ENCODE results near the gene NCSTN.

The NCSTN gene

GRCh38 chr1:160353223-160353622 lies 10.0 kb downstream of the NCSTN start:
- no peak for DNase-seq

- DNase-seq = peak; percentile 59
Measured at GRCh38 chr1:160354388-160354985, 11.3 kb downstream of the NCSTN start.

- DNase-seq = no peak
Measured at GRCh38 chr1:160357286-160358002, 14.3 kb downstream of the NCSTN start.

DNA sequence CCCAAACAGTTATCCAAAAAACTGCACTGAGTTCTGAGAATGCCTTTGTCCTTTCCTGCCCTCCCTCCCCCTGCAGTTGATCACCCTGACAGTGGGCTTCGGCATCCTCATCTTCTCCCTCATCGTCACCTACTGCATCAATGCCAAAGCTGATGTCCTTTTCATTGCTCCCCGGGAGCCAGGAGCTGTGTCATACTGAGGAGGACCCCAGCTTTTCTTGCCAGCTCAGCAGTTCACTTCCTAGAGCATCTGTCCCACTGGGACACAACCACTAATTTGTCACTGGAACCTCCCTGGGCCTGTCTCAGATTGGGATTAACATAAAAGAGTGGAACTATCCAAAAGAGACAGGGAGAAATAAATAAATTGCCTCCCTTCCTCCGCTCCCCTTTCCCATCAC lies 14.9 kb downstream of the NCSTN start:
- DNase-seq = no peak

- no peak for DNase-seq
Measured at GRCh38 chr1:160359559-160360226, 16.5 kb downstream of the NCSTN start.

GRCh38 chr1:160360227-160360695 lies 17.1 kb downstream of the NCSTN start:
- no peak for DNase-seq

DNA sequence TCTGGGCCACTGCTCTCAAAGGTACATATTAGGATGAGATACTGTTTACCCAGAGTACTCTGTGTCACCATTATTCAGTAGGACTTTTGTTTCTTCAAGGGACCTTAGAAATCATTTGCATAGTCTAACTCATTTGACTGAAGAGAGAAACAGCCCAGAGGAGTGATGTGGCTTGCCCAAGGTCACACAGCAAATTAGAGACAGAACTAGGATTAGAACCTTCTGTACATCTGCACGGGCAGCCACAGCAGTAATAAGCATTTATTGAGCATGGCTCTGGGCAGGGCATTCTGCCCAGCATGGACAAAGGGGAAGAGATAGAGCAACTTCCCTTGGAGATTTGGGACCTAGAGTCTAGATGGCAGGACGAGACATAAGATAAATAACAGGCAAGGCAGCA lies 18.0 kb downstream of the NCSTN start:
- no peak for DNase-seq

- no peak for DNase-seq
Measured at GRCh38 chr1:160361814-160362167, 18.6 kb downstream of the NCSTN start.

DNA sequence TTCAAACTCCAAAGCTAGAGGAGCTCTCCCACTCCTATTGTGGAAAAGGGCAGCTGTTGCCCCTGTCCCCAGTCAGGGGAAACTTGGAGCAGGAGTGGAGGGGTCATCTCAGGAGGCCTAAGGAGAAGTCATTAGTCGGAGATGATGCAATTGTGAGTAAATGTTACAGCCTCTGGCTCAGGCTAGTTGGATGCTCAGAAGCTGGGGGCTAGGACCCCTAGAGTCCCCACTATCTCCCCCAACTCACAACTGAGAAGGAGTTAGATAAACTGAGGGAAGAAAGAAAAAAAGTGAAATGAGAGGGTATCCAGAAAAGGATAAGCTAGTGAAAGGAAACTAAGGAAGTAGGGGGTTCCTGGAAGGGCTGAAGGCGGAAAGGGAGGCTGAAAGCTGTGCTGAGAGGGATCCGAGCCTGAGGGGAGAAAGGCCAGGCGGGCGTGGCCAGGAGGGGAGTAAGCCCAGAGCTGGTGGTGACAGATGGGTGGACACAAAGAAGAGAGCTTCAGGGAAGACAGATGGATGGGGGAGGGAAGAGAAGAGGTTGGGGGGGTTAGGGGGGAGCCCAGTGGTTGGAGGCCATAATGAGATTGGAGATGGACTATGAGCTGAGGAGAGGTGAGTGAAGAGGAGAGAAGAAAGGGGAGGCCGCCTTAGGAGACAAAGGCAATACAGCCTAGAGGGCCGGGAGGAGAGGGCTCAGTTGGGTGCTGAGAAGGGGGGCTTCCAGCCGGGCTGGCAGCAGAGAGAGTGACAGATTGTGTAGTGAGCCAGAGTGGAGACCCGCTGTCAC lies 19.2 kb downstream of the NCSTN start:
- DNase-seq = peak; percentile 86

DNA sequence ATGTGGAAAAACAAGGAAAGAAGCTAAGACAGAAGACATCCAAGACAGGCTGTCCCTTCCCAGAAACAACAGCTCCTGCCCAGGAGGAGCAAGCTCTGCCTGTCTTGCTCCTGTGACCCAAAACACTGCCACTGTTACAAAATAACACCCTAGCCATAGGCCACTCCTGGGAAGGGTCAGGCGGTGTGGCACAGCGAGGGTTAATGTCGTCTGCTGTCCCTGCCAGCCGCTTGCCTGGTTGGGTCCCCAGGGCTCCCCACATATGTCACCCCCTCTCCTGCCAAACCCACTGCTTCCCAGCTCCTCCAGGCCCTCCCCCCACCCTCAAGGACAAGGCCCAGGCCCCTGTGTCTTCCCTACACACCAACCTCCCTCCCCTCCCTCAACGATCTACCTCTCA lies 19.8 kb downstream of the NCSTN start:
- no peak for DNase-seq

GRCh38 chr1:160363951-160364735 lies 21.0 kb downstream of the NCSTN start:
- no peak for DNase-seq

DNA sequence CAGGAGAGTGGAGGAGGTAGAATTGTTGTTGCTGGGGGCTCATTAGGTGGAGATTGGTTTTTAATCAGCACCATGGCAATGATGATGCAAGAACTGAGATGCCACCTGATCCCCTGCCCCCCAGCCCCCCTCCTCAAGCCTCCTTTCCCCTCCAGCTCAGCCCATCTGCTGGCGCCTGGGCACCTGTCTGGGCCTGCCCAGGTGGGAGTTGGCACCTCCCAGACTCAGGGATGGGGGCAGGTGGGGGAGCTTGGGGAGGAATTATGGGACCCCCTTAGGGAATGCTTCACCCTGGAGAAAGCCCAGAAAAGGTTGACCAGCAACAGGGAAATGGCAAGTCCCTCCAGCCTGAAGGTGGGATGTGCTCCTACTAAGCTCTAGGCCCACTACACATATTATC lies 22.1 kb downstream of the NCSTN start:
- no peak for DNase-seq

- DNase-seq = peak; percentile 80
Measured at GRCh38 chr1:160366731-160367515, 23.7 kb downstream of the NCSTN start, which contains the start of gene NHLH1. Gene NHLH1 (plus strand): TSS chr1:160367071. CDS start chr1:160370732, 3,661 bp downstream.

DNA sequence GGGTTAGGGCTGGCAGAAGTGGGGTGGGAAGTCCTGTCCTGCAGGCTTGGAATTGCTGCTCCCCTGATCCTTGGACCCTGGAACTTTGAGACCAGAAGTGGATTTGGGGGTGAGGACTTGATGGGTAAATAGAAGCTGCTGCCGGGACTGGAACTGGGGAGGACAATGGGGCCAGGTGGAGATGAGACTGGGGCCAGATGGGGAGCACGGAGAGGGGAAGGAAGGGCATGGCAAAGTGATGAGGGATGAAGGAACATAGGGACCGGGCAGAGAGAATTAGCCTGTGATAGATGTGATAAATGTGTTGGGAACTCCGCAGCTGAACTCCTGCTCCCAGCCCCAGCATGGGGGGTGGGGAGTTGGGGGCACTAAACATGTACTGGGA lies 24.3 kb downstream of the NCSTN start:
- no peak for DNase-seq

GRCh38 chr1:160367934-160368923 lies 25.0 kb downstream of the NCSTN start:
- DNase-seq = no peak

DNA sequence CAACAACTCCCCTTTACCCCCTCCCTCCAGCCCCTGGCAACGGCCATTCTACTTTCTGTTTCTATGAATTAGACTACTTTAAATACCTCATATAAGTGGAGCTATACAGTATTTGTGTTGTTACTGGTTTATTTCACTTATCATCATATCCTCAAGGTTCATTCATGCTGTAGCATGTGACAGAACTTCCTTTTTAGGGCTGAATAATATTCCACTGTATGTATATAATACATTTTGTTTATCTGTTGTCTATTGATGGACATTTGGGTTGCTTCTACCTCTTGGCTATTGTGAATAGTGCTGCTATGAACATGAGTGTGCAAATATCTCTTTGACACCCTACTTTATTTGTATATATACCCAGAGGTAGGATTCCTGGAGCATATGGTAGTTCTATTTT lies 25.9 kb downstream of the NCSTN start:
- DNase-seq = no peak

GRCh38 chr1:160370561-160371345 lies 27.6 kb downstream of the NCSTN start:
- DNase-seq = no peak

- DNase-seq = no peak
Measured at GRCh38 chr1:160371346-160371631, 28.1 kb downstream of the NCSTN start.

DNA sequence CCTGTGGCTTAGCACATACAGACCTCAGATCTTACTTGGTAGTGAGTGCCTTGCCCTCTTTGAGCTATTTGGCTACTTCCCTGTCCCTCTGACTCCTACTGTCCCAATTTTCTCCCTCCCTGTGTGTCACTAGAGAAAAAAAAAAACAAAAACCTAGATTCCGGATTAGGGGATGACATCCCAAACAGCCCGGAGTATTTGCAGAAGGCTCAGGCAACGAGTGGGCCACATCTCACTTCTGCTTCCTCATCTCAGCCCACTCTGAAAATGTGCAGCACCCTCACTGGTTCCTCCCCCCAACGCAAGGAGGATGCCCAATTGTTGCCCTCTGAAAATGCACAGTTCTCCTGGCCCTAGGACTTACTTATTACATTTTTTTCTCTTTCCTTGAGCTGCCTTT lies 28.6 kb downstream of the NCSTN start:
- no peak for DNase-seq

DNA sequence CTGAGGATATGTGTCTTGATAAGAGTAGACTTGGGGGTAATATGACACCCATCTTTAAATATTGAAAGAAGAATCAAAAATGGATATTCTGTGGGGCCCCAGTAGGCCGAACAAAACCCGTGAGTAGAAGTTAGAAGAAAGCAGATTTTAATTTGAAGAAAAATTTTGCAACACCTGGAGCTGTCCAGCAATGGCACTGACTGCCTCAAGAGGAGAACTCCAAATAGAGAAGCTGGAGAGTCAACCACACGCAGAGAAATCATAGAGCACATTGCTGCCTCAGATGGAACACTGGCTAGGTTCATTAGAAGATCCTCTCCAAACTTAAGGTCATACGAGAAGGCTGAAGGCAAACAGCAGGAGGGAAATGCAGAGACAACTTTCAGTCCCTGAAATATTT lies 30.5 kb downstream of the NCSTN start:
- DNase-seq = no peak

Measured in eye (tissue), 1 donor.